NAMALWA (cell line): Measurements from ENCODE around the gene CTF1.

Source experiments
- DNase-seq: peaks from one replicate; pipeline ENCODE4 v3.0.0-alpha.2; 2015; ENCODE audit warnings: low spot score

CTF1 gene

GRCh38 chr16:30907064-30907463 lies 10.7 kb downstream of the CTF1 start:
- DNase-seq = no peak

- DNase-seq = no peak
Observed at GRCh38 chr16:30910427-30911029, 14.1 kb downstream of the CTF1 start.

GRCh38 chr16:30912794-30913412 lies 16.5 kb downstream of the CTF1 start:
- no peak for DNase-seq

- DNase-seq = no peak
Observed at GRCh38 chr16:30914830-30915229, 18.4 kb downstream of the CTF1 start.

- DNase-seq = no peak
Observed at GRCh38 chr16:30918614-30919013, 22.2 kb downstream of the CTF1 start.

- no peak for DNase-seq
Observed at GRCh38 chr16:30920891-30921290, 24.5 kb downstream of the CTF1 start.

GRCh38 chr16:30921459-30921747 lies 25.0 kb downstream of the CTF1 start:
- DNase-seq = no peak

GRCh38 chr16:30921748-30922419 lies 25.5 kb downstream of the CTF1 start:
- peak; percentile 95 for DNase-seq

- peak; percentile 99 for DNase-seq
Observed at GRCh38 chr16:30922420-30922959, 26.1 kb downstream of the CTF1 start.

- DNase-seq = peak; percentile 98
Observed at GRCh38 chr16:30922960-30923535, 26.6 kb downstream of the CTF1 start.

- no peak for DNase-seq
Observed at GRCh38 chr16:30923554-30924075, 27.2 kb downstream of the CTF1 start, which contains the start of gene FBXL19. TSS of gene FBXL19 (plus strand) at chr16:30923572. CDS start at chr16:30925755, 2,183 bp downstream.

GRCh38 chr16:30924076-30924912 lies 27.9 kb downstream of the CTF1 start:
- no peak for DNase-seq

- no peak for DNase-seq
Observed at GRCh38 chr16:30924913-30925631, 28.7 kb downstream of the CTF1 start.

GRCh38 chr16:30925632-30925987 lies 29.2 kb downstream of the CTF1 start:
- DNase-seq = no peak

GRCh38 chr16:30925995-30926811 lies 29.8 kb downstream of the CTF1 start:
- DNase-seq = no peak

GRCh38 chr16:30926937-30927788 lies 30.7 kb downstream of the CTF1 start:
- DNase-seq = no peak

- DNase-seq = peak; percentile 80
Observed at GRCh38 chr16:30927789-30928378, 31.5 kb downstream of the CTF1 start.

- DNase-seq = no peak
Observed at GRCh38 chr16:30928390-30928789, 32.0 kb downstream of the CTF1 start.

- no peak for DNase-seq
Observed at GRCh38 chr16:30929167-30929566, 32.8 kb downstream of the CTF1 start.
